Body of pancreas (tissue), 4 donors: ENCODE data around the gene NR1H3. TPM values are rescaled to one million over a fixed set of nuclear protein-coding genes. Genes with fewer than 3 reads are reported as not detected.
A peak's percentile ranks its signal among the peaks of the same experiment; 100 is the strongest.

Experiments
- ATAC-seq: fragments of 150-250 bp; one replicate; pipeline ENCODE4 v1.9.1; 2016
- DNase-seq, 4 donors: peaks; one replicate each; pipeline ENCODE4 v3.0.0-alpha.2; 2019
- H3K27ac ChIP-seq, 4 donors: fragments of 200-600 bp; sonication (generic); 1 replicate in 3 of 4; 2 replicates in 1 of 4; pipeline versions ENCODE4 v1.5.1 to v1.6.1; 2016 to 2019; ENCODE audit warnings: mild to moderate bottlenecking in 1 of 4, mixed read lengths in 1 of 4, moderate library complexity in 1 of 4
- H3K27me3 ChIP-seq, 2 donors: fragments of 200-600 bp; sonication (generic); one replicate each; pipeline ENCODE4 v1.6.0; 2016; ENCODE audit warnings: mild to moderate bottlenecking in 1 of 2
- H3K36me3 ChIP-seq, 2 donors: fragments of 200-600 bp; sonication (generic); replicated peaks in 1 of 2; 2 replicates each; pipeline ENCODE4 v1.5.1; 2016; ENCODE audit warnings: low read depth in 2 of 2; ENCODE audit not compliant: insufficient read depth in 1 of 2
- H3K4me1 ChIP-seq: fragments of 200-600 bp; sonication (generic); one replicate; pipeline ENCODE4 v1.6.0; 2016
- H3K4me3 ChIP-seq, 2 donors: fragments of 200-600 bp; sonication (generic); 1 replicate in 1 of 2; 2 replicates in 1 of 2; pipeline ENCODE4 v1.5.1; 2016 to 2019
- H3K9me3 ChIP-seq, 3 donors: fragments of 200-600 bp; sonication (generic); 1 replicate in 2 of 3; 2 replicates in 1 of 3; pipeline ENCODE4 v1.5.1; 2016
- POLR2A ChIP-seq, 3 donors: fragments of 450-650 bp; IDR thresholded peaks; one replicate each; pipeline ENCODE4 v1.6.1; 2016; ENCODE audit warnings: antibody characterized with exemption in 3 of 3, mild to moderate bottlenecking in 2 of 3
- WGBS, 2 donors: methylation state at CpG; one replicate each; pipeline ENCODE4 v1.1.5; 2017; 5-methylcytosine and 5-hydroxymethylcytosine counted together
- intact Hi-C: fragments of 100-400 bp; cut with DNase I; formaldehyde crosslinking; loops from one replicate; pipeline ENCODE4 v1.15.1; 2023
- total RNA-seq, 2 donors: library from RNA; depleted of rRNA; stranded (reverse); fragments of >200 nt; gene quantifications; one replicate each; pipeline ENCODE4 v1.1.0, GENCODE V29; 2016
- TF ChIP-seq, protein P1 (sequence below), 7 experiments: fragments of 450-650 bp in 4 of 7; fragments of 200-600 bp in 3 of 7; sonication (generic) in 3 of 7; IDR thresholded peaks; one replicate each; pipeline ENCODE4 v1.5.1; 2016 to 2019; ENCODE audit warnings: antibody characterized with exemption in 7 of 7

The NR1H3 gene
- total RNA-seq, 2 donors from 2014 or later: 17.9 to 33.9 TPM

DNA sequence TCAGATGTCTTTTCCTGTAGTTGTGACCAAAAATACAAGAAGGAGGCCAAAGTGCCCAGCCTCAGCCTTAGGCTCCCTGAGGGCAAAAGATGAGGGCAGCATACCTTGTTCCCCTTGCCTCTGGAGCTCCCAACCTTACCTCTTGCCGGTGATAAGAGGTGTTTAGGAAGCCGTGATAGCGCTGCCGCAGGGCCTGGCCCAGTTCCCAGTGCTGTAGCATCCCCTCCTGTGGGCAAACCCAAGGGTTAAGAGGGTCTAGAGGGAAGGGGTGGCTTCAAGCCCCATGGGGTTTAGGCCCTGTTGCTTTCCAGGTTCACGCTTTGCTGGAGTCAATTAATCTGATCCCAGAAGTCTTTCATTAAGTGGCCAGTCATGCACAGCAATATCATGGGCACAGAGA is 10.3 kb upstream of the NR1H3 start:
- intact Hi-C loops: no loop called here
- no peak overlapping the region for H3K27ac ChIP-seq
- H3K4me3 ChIP-seq: peak overlapping the region in 1 of 2 donors; percentile 87
- DNase-seq: no peak
- H3K4me1 ChIP-seq: peaks cover 32% of the 10 kb centered on the region
- ATAC-seq: no peak
- WGBS, 2 donors: 38 to 46% methylated on average over 4 to 5 of the region's 5 CpGs
- H3K9me3 ChIP-seq: no peaks in the 10 kb centered on the region
- peaks cover under 1 to 22% of the 10 kb centered on the region in 2 donors for H3K36me3 ChIP-seq
- TF ChIP-seq POLR2A (IDR thresholded peaks at IDR 0.05): no peak
- TF ChIP-seq, protein P1, sequence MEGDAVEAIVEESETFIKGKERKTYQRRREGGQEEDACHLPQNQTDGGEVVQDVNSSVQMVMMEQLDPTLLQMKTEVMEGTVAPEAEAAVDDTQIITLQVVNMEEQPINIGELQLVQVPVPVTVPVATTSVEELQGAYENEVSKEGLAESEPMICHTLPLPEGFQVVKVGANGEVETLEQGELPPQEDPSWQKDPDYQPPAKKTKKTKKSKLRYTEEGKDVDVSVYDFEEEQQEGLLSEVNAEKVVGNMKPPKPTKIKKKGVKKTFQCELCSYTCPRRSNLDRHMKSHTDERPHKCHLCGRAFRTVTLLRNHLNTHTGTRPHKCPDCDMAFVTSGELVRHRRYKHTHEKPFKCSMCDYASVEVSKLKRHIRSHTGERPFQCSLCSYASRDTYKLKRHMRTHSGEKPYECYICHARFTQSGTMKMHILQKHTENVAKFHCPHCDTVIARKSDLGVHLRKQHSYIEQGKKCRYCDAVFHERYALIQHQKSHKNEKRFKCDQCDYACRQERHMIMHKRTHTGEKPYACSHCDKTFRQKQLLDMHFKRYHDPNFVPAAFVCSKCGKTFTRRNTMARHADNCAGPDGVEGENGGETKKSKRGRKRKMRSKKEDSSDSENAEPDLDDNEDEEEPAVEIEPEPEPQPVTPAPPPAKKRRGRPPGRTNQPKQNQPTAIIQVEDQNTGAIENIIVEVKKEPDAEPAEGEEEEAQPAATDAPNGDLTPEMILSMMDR (IDR thresholded peaks at IDR 0.05): no peak
- no peaks in the 10 kb centered on the region for H3K27me3 ChIP-seq

DNA sequence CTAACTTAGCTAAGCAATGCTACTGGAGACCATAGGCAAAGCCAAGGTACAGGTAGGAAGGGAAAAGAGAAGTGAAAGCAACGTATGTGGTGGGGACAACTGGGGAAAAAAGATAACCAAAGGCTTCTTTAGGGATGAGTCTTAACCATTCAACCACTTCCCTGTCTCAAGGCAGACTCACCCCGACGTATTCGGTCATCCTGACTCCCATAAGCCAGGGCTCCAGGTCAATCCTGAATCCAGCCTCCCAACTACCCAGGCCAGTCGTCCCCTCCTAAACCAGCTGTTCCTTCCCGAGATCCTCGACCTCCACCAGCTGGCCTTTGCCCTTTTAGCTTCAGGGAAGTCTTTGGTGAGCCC is 9.5 kb upstream of the NR1H3 start:
- H3K4me1 ChIP-seq: peaks cover 32% of the 10 kb centered on the region
- intact Hi-C loops: no loop called here
- no peaks in the 10 kb centered on the region for H3K9me3 ChIP-seq
- ATAC-seq (peak; percentile 57), DNase-seq (no peak)
- 1% methylated on average over 7 of the region's 7 CpGs for WGBS, 2 donors
- H3K27me3 ChIP-seq: no peaks in the 10 kb centered on the region
- peak overlapping the region; percentile 74 to 87 (median 81) for H3K27ac ChIP-seq
- no peak for TF ChIP-seq POLR2A (IDR thresholded peaks at IDR 0.05)
- TF ChIP-seq, protein P1 (IDR thresholded peaks at IDR 0.05): no peak
- peak overlapping the region; percentile 87 for H3K4me3 ChIP-seq
- peaks cover 0 to 15% of the 10 kb centered on the region in 2 donors for H3K36me3 ChIP-seq

DNA sequence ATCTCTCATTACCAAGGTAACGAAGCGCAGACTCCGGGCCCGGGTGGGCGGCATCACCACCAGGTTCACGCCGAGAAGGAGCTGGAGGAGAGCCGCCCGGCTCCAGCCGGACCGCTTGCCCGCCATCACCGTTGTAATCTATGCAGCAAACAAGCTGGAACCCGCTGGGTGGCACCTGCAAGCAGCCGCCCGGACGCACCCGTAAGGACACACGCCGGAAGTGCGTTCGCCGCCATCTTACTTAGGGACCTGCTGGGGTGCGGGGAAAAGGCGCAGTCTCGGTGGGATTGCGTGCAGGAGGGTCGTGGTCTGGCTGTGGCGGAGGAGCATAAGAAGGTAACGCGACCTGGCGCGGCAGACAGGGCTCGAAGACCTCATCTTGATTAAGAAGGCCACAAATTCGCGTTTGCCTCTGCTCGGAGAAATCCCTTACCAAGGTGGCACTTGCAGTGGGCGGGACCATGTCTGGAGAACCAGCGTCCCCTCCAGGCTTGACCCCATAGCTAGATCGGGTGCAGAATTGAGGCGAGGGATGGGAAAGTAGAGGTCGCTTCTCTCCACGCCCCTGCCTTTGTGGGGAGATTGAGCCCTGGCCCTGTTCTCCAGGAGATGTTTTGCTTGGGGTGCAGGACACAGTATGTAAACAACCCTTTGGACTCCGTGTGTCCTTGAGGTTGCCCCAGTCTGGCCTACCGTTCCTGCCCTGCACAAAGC is 9.0 kb upstream of the NR1H3 start, which contains the start of gene ACP2:
Gene ACP2, minus strand, starts transcription at position 151 of the 714 bp plus-strand sequence. Its CDS starts 25 bp downstream, at position 126.
- DNase-seq: peak; percentile 89 to 94 (median 92)
- 0% methylated on average over 9 to 45 of the region's 45 CpGs for WGBS, 2 donors
- H3K4me1 ChIP-seq: peaks cover 34% of the 10 kb centered on the region
- peak; percentile 98 for ATAC-seq
- no peaks in the 10 kb centered on the region for H3K27me3 ChIP-seq
- H3K9me3 ChIP-seq: no peaks in the 10 kb centered on the region
- intact Hi-C loops: no loop called here
- H3K4me3 ChIP-seq: peak within 1 kb of the TSS; percentile 87
- peak; percentile 51 to 89 (median 82) for TF ChIP-seq POLR2A (IDR thresholded peaks at IDR 0.05)
- TF ChIP-seq, protein P1 (IDR thresholded peaks at IDR 0.05): peak in 4 of 7 experiments; percentile 28 to 42 (median 38)
- H3K27ac ChIP-seq: peak within 1 kb of the TSS; percentile 74 to 87 (median 81)
- H3K36me3 ChIP-seq: peaks cover 0 to 13% of the 10 kb centered on the region in 2 donors

DNA sequence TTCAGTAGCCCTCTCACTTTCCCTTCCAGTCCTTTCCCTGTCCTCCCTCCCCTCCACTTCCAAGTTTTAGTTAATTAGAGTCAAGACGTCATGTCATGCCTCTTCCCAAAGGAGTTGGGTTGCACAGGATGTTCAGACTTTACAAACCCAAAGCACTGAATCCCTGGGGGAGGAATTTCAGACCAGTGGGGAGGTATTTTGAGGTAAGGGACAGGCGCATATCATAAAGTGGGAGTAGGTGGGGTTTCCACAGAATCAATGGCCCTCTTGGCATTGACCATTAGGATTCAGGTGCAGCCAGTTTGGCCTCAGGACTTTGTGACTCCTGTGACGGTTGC is 8.4 kb upstream of the NR1H3 start:
- Histone ChIP-seq H3K4me1 (peaks cover 40% of the 10 kb centered on the region), H3K27ac (peak overlapping the region in 3 of 4 donors; percentile 81 to 87 (median 81)), H3K36me3 (peaks cover 0 to 10% of the 10 kb centered on the region in 2 donors), H3K27me3 (no peaks in the 10 kb centered on the region), H3K9me3 (no peaks in the 10 kb centered on the region), H3K4me3 (peak overlapping the region; percentile 87)
- 43 to 54% methylated on average over 3 of the region's 3 CpGs for whole genome bisulfite sequencing, 2 donors
- no peak for TF ChIP-seq POLR2A (IDR thresholded peaks at IDR 0.05)
- TF ChIP-seq, protein P1 (IDR thresholded peaks at IDR 0.05): no peak
- no peak for DNase-seq
- no peak for ATAC-seq
- intact Hi-C loops: no loop called here

DNA sequence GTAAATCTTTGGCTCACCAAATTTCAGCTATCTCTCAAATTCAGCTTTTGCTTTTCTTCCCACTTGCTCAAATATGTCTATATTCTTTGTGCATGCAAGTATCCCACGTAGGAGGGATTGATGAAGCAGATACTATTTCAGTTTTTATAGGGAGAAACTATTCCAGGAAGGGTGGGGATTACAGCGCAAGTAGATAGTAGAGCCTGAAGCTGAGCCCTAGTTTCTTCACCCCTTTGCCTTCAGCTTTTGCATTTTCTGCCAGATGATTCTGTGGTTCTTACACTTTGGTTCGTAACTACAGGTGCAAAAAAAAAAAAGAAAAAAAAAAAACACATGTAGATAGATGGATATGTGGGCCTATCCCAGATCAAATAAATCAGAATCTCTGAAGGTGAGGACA is 6.0 kb upstream of the NR1H3 start:
- no peak for ATAC-seq

More for the DNA sequence above, 6.0 kb upstream of the NR1H3 start:
- Histone ChIP-seq H3K27me3 (no peaks in the 10 kb centered on the region), H3K4me3 (no peak overlapping the region), H3K9me3 (no peaks in the 10 kb centered on the region), H3K36me3 (no peaks in the 10 kb centered on the region), H3K4me1 (peaks cover 47% of the 10 kb centered on the region), H3K27ac (no peak overlapping the region)
- intact Hi-C loops: no loop called here
- WGBS, 2 donors: 84 to 92% methylated on average over 3 of the region's 3 CpGs
- no peak for TF ChIP-seq POLR2A (IDR thresholded peaks at IDR 0.05)
- TF ChIP-seq, protein P1 (IDR thresholded peaks at IDR 0.05): no peak
- DNase-seq: no peak
